Vagina (tissue), 2 donors: ENCODE measurements around the gene KLHDC8A.
"Not testable (repeated sequence)": the region's sequence is repeated elsewhere in the genome, so short reads cannot be mapped to it uniquely, and the experiment has no call there.

Experiments used
- POLR2A ChIP-seq, 2 donors: fragments of 450-650 bp; IDR thresholded peaks; one replicate each; pipeline ENCODE4 v1.6.1; 2017; ENCODE audit warnings: antibody characterized with exemption in 2 of 2, mild to moderate bottlenecking in 2 of 2, moderate library complexity in 2 of 2
- POLR2AphosphoS5 ChIP-seq, 2 donors: sonication (generic); formaldehyde crosslinking; IDR thresholded peaks; one replicate each; pipeline ENCODE4 v1.9.0; 2017; ENCODE audit warnings: antibody characterized with exemption in 2 of 2, mild to moderate bottlenecking in 2 of 2, low read depth in 1 of 2; ENCODE audit not compliant: insufficient read depth in 1 of 2
- TF ChIP-seq, protein P1 (sequence below), 3 experiments: fragments of 450-650 bp in 2 of 3; fragments of 200-600 bp in 1 of 3; sonication (generic) in 1 of 3; IDR thresholded peaks; one replicate each; pipeline ENCODE4 v1.5.1; 2017 to 2019; ENCODE audit warnings: antibody characterized with exemption in 3 of 3, mild to moderate bottlenecking in 2 of 3, moderate library complexity in 2 of 3

DNA sequence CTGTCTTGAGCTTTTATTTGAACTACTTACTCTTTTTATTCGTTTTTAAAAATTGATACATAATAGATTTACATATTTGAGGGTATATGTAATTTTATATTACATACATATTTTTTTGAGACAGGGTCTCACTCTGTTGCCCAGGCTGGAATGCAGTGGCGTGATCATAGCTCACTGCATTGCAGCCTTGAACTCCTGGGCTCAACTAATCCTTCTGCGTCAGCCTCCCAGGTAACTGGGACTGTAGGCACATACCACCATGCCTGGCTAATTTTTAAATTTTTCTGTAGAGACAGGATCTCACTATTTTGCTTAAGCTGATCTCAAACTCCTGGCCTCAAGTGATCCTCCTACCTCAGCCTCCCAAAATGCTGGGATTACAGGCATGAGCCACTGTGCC is 26.3 kb upstream of the KLHDC8A start:
- not testable (repeated sequence) for TF ChIP-seq POLR2AphosphoS5 (IDR thresholded peaks at IDR 0.05; ENCODE audit: insufficient read depth in 1 of 2, low read depth in 1 of 2); POLR2A (IDR thresholded peaks at IDR 0.05)
- TF ChIP-seq, protein P1, sequence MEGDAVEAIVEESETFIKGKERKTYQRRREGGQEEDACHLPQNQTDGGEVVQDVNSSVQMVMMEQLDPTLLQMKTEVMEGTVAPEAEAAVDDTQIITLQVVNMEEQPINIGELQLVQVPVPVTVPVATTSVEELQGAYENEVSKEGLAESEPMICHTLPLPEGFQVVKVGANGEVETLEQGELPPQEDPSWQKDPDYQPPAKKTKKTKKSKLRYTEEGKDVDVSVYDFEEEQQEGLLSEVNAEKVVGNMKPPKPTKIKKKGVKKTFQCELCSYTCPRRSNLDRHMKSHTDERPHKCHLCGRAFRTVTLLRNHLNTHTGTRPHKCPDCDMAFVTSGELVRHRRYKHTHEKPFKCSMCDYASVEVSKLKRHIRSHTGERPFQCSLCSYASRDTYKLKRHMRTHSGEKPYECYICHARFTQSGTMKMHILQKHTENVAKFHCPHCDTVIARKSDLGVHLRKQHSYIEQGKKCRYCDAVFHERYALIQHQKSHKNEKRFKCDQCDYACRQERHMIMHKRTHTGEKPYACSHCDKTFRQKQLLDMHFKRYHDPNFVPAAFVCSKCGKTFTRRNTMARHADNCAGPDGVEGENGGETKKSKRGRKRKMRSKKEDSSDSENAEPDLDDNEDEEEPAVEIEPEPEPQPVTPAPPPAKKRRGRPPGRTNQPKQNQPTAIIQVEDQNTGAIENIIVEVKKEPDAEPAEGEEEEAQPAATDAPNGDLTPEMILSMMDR (IDR thresholded peaks at IDR 0.05): not testable (repeated sequence)
